ENCODE measurements around the gene HS6ST1.

DNA sequence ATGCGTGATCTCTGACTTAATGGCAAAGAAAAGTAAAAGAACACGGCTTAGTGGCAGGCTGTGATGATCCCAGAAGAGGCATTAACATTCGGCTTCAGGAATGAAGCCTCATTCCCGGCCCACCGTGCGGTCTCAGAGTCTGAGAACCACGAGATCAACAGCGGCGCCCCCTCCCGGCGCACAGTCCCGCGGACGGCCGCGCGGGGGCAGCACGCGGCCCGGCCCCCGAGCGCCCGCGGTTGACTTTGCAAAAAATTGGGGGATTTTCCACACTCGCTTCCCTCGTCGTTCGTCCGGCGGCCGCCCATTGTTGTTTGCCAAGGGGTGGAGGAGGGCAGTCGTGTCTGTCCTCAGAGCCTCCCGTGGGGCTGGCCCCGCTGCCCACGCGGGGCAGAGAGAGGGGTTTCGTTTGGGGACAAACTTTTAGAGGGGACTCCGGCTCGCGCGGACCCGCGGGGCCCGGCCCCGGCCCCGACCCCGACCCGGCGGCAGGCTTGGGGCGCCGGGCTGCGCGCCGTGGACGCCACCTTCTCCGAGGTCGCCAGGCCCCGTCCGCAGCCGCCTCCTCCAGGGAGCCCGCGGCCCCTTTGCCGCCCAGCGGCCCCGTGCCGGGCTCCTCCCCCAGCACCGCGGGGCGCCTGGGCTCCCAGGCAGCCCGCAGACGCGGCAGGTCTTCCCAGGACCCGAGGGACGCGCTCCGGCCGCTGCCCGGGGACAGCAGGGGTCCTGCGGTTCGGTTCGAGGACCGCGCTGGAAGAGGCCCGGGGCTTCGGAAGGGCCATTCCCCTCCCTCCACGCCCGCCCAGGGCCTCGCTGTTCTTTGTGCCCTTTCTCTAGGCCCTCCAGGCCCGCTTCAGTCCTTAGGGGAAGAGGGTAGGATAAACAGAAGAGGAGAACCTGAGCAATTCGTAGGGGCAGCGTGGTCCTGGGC, 3.4 kb upstream of the HS6ST1 start:
- TF ChIP-seq POLR2A (IDR thresholded peaks at IDR 0.05) = peak in 1 of 2 donors; percentile 77
- TF ChIP-seq CTCF (IDR thresholded peaks at IDR 0.05) = peak; percentile 54 to 98 (median 80)

Measured in adrenal gland (tissue), 5 donors.